HAP-1 (cell line): ENCODE results near the gene SPINDOC.
"Not testable (repeated sequence)": the region's sequence is repeated elsewhere in the genome, so short reads cannot be mapped to it uniquely, and the experiment has no call there.

Experiments used
- DNase-seq, 2 experiments: peaks; one replicate each; pipeline ENCODE4 v3.0.0-alpha.2; 2016 to 2020; ENCODE audit warnings: low spot score in 2 of 2
- H3K27me3 ChIP-seq: fragments of 250-450 bp; sonication (Bioruptor Pico); 2 replicates; pipeline ENCODE4 v1.5.1; 2020; ENCODE audit warnings: low read depth, mild to moderate bottlenecking, moderate library complexity
- H3K36me3 ChIP-seq: fragments of 250-450 bp; sonication (Bioruptor Pico); replicated peaks from 2 replicates; pipeline ENCODE4 v1.5.1; 2020; ENCODE audit warnings: mild to moderate bottlenecking
- H3K4me1 ChIP-seq: fragments of 250-450 bp; sonication (Bioruptor Pico); 2 replicates; pipeline ENCODE4 v1.5.1; 2020; ENCODE audit warnings: mild to moderate bottlenecking
- H3K4me3 ChIP-seq: fragments of 250-450 bp; sonication (Bioruptor Pico); 2 replicates; pipeline ENCODE4 v1.5.1; 2020; ENCODE audit warnings: mild to moderate bottlenecking, moderate library complexity
- H3K9me3 ChIP-seq: fragments of 250-450 bp; sonication (Bioruptor Pico); 2 replicates; pipeline ENCODE4 v1.5.1; 2020; ENCODE audit warnings: mild to moderate bottlenecking, moderate library complexity
- in situ Hi-C: fragments of 300-500 bp; cut with MboI; formaldehyde crosslinking; loops from 3 replicates; pipeline ENCODE4 v1.14.3; 2020; ENCODE audit warnings: low sequenced_read_pairs, inconsistent platforms, mixed read lengths

SPINDOC gene

GRCh38 chr11:63862923-63863322 is 49.7 kb downstream of the SPINDOC start:
- Histone ChIP-seq H3K4me1 (peaks cover 4% of the 10 kb centered on the region; the same call in 1 of the 2 replicates), H3K4me3 (no peak overlapping the region), H3K9me3 (no peaks in the 10 kb centered on the region), H3K36me3 (0 out of 2 replicates have a peak, but pooled peaks cover 4% of the 10 kb centered on the region), H3K27me3 (no peaks in the 10 kb centered on the region)
- no peak for DNase-seq
- in situ Hi-C loops, result no loop called here

- in situ Hi-C loops, H3K4me3 ChIP-seq, H3K9me3 ChIP-seq, H3K36me3 ChIP-seq, H3K4me1 ChIP-seq, H3K27me3 ChIP-seq, DNase-seq: not testable (repeated sequence)
Observed at GRCh38 chr11:63863620-63864019, 50.4 kb downstream of the SPINDOC start.

GRCh38 chr11:63866211-63866610 is 53.0 kb downstream of the SPINDOC start:
- Histone ChIP-seq H3K9me3 (no peaks in the 10 kb centered on the region), H3K36me3 (0 out of 2 replicates have a peak, but pooled peaks cover 4% of the 10 kb centered on the region), H3K4me1 (peaks cover 4% of the 10 kb centered on the region; the same call in 1 of the 2 replicates), H3K27me3 (no peaks in the 10 kb centered on the region), H3K4me3 (no peak overlapping the region)
- in situ Hi-C loops, result no loop called here
- peak in 1 of 2 experiments; percentile 26 for DNase-seq

- Histone ChIP-seq H3K4me3 (no peak overlapping the region), H3K9me3 (no peaks in the 10 kb centered on the region), H3K36me3 (0 out of 2 replicates have a peak, but pooled peaks cover 4% of the 10 kb centered on the region), H3K27me3 (no peaks in the 10 kb centered on the region), H3K4me1 (peaks cover 4% of the 10 kb centered on the region; the same call in 1 of the 2 replicates)
- no peak for DNase-seq
- in situ Hi-C loops, result no loop called here
Observed at GRCh38 chr11:63867511-63867910, 54.3 kb downstream of the SPINDOC start.

- Histone ChIP-seq H3K4me3 (no peak overlapping the region), H3K9me3 (no peaks in the 10 kb centered on the region), H3K4me1 (peaks cover 4% of the 10 kb centered on the region; the same call in 1 of the 2 replicates), H3K36me3 (0 out of 2 replicates have a peak, but pooled peaks cover 4% of the 10 kb centered on the region), H3K27me3 (no peaks in the 10 kb centered on the region)
- in situ Hi-C loops, result no loop called here
- no peak for DNase-seq
Observed at GRCh38 chr11:63868399-63869064, 55.3 kb downstream of the SPINDOC start.

GRCh38 chr11:63869171-63869591 is 55.9 kb downstream of the SPINDOC start:
- peaks cover 4% of the 10 kb centered on the region; the same call in 1 of the 2 replicates for H3K4me1 ChIP-seq
- H3K9me3 ChIP-seq, result no peaks in the 10 kb centered on the region
- H3K4me3 ChIP-seq, result no peak overlapping the region
- in situ Hi-C loops, result no loop called here
- no peaks in the 10 kb centered on the region for H3K27me3 ChIP-seq
- DNase-seq, result no peak
- 0 out of 2 replicates have a peak, but pooled peaks cover 4% of the 10 kb centered on the region for H3K36me3 ChIP-seq

GRCh38 chr11:63869683-63870082 is 56.4 kb downstream of the SPINDOC start:
- Histone ChIP-seq H3K4me3 (no peak overlapping the region), H3K4me1 (peaks cover 4% of the 10 kb centered on the region; the same call in 1 of the 2 replicates), H3K9me3 (no peaks in the 10 kb centered on the region), H3K27me3 (no peaks in the 10 kb centered on the region), H3K36me3 (0 out of 2 replicates have a peak, but pooled peaks cover 4% of the 10 kb centered on the region)
- in situ Hi-C loops, result no loop called here
- DNase-seq, result no peak

- 0 out of 2 replicates have a peak, but pooled peaks cover 4% of the 10 kb centered on the region for H3K36me3 ChIP-seq
- no peak overlapping the region for H3K4me3 ChIP-seq
- in situ Hi-C loops, result no loop called here
- no peak for DNase-seq
- H3K27me3 ChIP-seq, result no peaks in the 10 kb centered on the region
- H3K9me3 ChIP-seq, result no peaks in the 10 kb centered on the region
- H3K4me1 ChIP-seq, result peaks cover 4% of the 10 kb centered on the region; the same call in 1 of the 2 replicates
Observed at GRCh38 chr11:63870351-63871140, 57.3 kb downstream of the SPINDOC start.

- Histone ChIP-seq H3K9me3 (no peaks in the 10 kb centered on the region), H3K4me3 (no peak overlapping the region), H3K4me1 (peaks cover 2% of the 10 kb centered on the region; the same call in 1 of the 2 replicates), H3K27me3 (no peaks in the 10 kb centered on the region), H3K36me3 (peaks cover 2% of the 10 kb centered on the region; the same call in 1 of the 2 replicates)
- peak; percentile 56 to 76 for DNase-seq
- in situ Hi-C loops, result no loop called here
Observed at GRCh38 chr11:63871962-63872799, 58.9 kb downstream of the SPINDOC start.

- no peaks in the 10 kb centered on the region; the same call in 1 of the 2 replicates for H3K36me3 ChIP-seq
- no peaks in the 10 kb centered on the region; the same call in 1 of the 2 replicates for H3K4me1 ChIP-seq
- no peak overlapping the region for H3K4me3 ChIP-seq
- no peaks in the 10 kb centered on the region for H3K9me3 ChIP-seq
- no peak for DNase-seq
- no peaks in the 10 kb centered on the region for H3K27me3 ChIP-seq
- in situ Hi-C loops, result no loop called here
Observed at GRCh38 chr11:63872800-63873197, 59.5 kb downstream of the SPINDOC start.

GRCh38 chr11:63873311-63873710 is 60.1 kb downstream of the SPINDOC start:
- Histone ChIP-seq H3K36me3 (no peaks in the 10 kb centered on the region; the same call in 1 of the 2 replicates), H3K9me3 (no peaks in the 10 kb centered on the region), H3K4me1 (no peaks in the 10 kb centered on the region; the same call in 1 of the 2 replicates), H3K4me3 (no peak overlapping the region), H3K27me3 (no peaks in the 10 kb centered on the region)
- DNase-seq, result no peak
- in situ Hi-C loops, result no loop called here

GRCh38 chr11:63874511-63874910 is 61.3 kb downstream of the SPINDOC start:
- no peak overlapping the region for H3K4me3 ChIP-seq
- H3K36me3 ChIP-seq, result no peaks in the 10 kb centered on the region; the same call in 1 of the 2 replicates
- H3K4me1 ChIP-seq, result no peaks in the 10 kb centered on the region; the same call in 1 of the 2 replicates
- no peak for DNase-seq
- no peaks in the 10 kb centered on the region for H3K27me3 ChIP-seq
- H3K9me3 ChIP-seq, result no peaks in the 10 kb centered on the region
- in situ Hi-C loops, result no loop called here

GRCh38 chr11:63875506-63876065 is 62.3 kb downstream of the SPINDOC start:
- no peaks in the 10 kb centered on the region for H3K9me3 ChIP-seq
- no peaks in the 10 kb centered on the region; the same call in 1 of the 2 replicates for H3K4me1 ChIP-seq
- no peak for DNase-seq
- in situ Hi-C loops, result no loop called here
- no peaks in the 10 kb centered on the region; the same call in 1 of the 2 replicates for H3K36me3 ChIP-seq
- H3K4me3 ChIP-seq, result no peak overlapping the region
- H3K27me3 ChIP-seq, result no peaks in the 10 kb centered on the region
